C4-2B (cell line): Measurements from ENCODE around the gene TRIP6.

Experiments used
- ZFX ChIP-seq: fragments of 450-650 bp; IDR thresholded peaks from 2 replicates; pipeline ENCODE4 v1.6.1; 2017
- TF ChIP-seq, protein P1 (sequence below): fragments of 450-650 bp; conservative IDR thresholded peaks from 2 replicates; pipeline ENCODE4 v1.5.1; 2017; ENCODE audit warnings: mild to moderate bottlenecking

DNA sequence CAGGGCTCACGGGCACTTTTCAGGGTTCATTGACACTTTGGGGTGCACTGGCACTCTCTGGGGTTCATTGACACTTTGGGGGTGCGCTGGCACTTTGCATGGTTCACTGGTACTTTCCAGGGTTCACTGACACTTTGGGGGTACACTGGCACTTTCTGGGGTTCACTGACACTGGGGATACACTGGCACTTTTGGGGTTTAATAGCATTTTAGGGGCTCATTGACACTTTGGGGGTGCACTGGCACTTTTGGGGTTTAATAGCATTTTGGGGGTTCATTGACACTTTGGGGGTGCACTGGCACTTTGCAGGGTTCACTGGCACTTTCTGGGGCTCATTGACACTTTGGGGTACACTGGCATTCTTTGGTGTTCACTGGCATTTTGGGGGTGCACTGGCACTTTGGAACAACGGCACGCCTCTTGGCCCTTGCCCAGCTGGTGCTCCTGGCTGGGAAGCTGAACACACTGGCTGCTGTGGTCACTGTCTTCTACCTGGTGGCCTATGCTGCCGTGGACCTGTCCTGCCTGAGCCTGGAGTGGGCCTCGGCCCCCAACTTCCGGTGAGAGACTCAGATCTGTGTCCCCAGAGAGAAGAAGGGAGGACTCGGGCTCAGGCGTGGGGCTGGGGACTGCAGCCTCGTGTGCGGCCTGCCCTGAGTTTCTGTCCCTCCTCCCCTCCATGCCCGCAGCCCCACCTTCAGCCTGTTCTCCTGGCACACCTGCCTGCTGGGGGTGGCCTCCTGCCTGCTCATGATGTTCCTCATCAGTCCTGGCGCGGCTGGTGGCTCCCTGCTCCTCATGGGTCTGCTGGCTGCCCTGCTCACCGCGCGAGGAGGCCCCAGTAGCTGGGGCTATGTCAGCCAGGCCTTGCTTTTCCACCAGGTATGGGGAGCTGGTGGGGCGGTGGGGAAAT, 6.2 kb upstream of the TRIP6 start:
- TF ChIP-seq, protein P1, sequence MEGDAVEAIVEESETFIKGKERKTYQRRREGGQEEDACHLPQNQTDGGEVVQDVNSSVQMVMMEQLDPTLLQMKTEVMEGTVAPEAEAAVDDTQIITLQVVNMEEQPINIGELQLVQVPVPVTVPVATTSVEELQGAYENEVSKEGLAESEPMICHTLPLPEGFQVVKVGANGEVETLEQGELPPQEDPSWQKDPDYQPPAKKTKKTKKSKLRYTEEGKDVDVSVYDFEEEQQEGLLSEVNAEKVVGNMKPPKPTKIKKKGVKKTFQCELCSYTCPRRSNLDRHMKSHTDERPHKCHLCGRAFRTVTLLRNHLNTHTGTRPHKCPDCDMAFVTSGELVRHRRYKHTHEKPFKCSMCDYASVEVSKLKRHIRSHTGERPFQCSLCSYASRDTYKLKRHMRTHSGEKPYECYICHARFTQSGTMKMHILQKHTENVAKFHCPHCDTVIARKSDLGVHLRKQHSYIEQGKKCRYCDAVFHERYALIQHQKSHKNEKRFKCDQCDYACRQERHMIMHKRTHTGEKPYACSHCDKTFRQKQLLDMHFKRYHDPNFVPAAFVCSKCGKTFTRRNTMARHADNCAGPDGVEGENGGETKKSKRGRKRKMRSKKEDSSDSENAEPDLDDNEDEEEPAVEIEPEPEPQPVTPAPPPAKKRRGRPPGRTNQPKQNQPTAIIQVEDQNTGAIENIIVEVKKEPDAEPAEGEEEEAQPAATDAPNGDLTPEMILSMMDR: no peak
- TF ChIP-seq ZFX: no peak
